GM08714 (cell line): ENCODE data around the gene HDAC4.
"Not testable (repeated sequence)": the region's sequence is repeated elsewhere in the genome, so short reads cannot be mapped to it uniquely, and the experiment has no call there.

Experiments used
- H3K4me3 ChIP-seq: fragments of 200-500 bp; sonication (Bioruptor generic); 2 replicates; pipeline ENCODE4 v1.5.1; 2014; ENCODE audit warnings: mild to moderate bottlenecking, low read length, inconsistent platforms
- ZNF274 ChIP-seq: IDR thresholded peaks from 2 replicates; pipeline ENCODE4 v1.6.1; 2012; ENCODE audit warnings: mild to moderate bottlenecking, low read depth, low read length

Gene HDAC4

GRCh38 chr2:239041062-239041461, 359.8 kb downstream of the HDAC4 start:
- no peak for TF ChIP-seq ZNF274
- H3K4me3 ChIP-seq, result no peak overlapping the region

DNA sequence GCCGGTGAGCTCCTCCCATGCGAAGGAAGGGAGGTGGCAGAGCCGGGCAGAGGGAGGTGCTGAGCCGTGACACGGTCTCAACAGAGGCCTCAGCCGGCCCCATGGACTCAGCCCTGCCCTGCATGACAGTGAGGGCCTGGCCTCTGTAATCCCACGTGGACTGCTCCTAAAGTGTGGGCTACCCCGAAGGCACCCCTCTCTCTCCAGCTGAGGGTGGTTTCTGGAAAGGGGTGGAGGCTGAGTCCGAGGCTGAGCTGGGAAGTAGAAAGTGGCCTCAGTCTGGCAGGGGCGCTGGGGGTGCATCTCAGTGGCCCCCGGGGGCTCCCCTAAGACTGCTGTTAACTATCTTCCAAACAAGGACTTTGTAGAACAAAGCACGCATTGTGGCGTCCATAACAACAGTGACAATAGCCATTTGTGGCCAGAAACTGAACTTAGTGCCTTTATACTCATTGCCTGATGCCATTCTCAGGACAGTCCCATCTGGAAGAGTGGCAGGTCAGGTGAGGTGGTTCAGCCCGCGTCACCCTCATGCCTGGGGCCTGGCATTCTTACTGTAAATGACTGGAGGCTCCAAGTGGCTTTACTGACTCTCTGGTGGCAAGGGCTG, 360.6 kb downstream of the HDAC4 start:
- H3K4me3 ChIP-seq, result no peak overlapping the region
- no peak for TF ChIP-seq ZNF274

DNA sequence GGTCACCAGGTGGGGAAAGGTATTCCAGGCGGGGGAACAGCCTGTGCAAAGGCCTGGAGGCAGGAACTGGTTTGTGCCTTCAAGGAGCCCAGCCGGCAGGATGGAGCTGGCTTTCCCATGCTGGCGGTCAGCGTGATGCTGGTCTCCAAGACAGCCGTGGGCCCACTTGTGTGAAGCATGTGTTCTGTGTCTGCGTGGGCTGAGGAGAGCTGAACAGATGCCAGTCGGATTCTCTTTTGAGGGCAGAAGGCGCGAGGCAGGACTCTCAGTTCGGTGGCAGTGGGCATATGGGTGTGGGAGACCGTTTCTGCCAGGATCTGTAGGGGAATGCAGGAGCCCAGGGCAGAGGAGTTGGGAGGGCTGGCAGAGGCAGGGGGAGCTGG, 361.4 kb downstream of the HDAC4 start:
- no peak overlapping the region for H3K4me3 ChIP-seq
- no peak for TF ChIP-seq ZNF274

GRCh38 chr2:239038773-239039478, 361.9 kb downstream of the HDAC4 start:
- no peak for TF ChIP-seq ZNF274
- H3K4me3 ChIP-seq, result no peak overlapping the region

GRCh38 chr2:239038284-239038683, 362.5 kb downstream of the HDAC4 start:
- H3K4me3 ChIP-seq, result not testable (repeated sequence)

DNA sequence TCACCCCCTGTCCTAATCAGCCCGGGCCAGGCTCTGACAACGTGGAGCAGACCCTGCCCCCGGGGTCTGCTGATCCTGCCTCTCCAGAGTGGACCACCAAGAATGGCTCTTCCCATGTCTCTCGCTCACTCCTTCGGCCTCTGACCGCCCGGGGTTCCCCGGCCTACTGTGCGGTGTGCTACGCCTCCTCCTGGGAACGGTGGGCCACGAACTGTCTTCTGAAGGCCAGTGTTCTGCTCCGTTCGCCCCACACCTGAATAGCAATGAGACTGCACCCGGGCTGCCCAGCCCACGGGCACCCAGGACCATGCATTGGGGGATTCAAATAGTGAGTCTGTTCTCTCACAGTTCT, 363.3 kb downstream of the HDAC4 start:
- no peak for TF ChIP-seq ZNF274
- H3K4me3 ChIP-seq, result no peak overlapping the region

DNA sequence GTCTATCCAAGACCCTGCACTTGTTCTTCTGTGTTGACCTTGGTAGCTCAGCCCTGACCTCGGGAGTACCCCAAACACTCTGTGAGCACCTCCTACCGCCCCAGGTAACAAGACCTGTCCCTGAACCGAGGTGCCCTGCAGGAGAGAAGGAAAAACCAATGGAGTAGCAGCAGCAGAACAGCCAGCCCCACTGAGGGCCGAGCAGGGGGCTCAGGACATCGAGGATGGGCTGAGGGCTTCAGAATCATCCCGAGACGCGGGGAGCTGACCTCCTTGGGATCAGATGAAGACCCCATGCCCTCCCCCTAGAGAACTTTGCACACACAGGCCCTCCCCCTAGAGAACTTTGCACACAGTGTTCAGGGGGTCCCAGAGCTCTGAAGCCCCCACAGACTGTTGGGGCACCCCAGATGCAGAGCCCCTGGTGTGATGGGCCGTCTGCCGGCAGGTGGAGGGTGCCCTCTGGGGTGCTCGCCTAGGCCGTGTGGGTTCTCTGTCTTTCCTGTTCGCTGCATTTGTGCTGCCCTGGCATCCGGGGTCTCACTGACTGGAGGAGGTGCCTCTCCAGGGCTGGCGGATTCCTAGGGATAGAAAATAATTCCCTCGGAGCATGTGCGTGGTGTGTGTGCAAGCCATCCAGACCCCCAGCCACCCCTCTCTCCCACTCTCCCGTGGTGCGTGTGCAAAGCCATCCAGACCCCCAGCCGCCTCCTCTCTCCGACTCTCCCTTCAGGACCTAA, 363.8 kb downstream of the HDAC4 start:
- no peak for TF ChIP-seq ZNF274
- no peak overlapping the region for H3K4me3 ChIP-seq

DNA sequence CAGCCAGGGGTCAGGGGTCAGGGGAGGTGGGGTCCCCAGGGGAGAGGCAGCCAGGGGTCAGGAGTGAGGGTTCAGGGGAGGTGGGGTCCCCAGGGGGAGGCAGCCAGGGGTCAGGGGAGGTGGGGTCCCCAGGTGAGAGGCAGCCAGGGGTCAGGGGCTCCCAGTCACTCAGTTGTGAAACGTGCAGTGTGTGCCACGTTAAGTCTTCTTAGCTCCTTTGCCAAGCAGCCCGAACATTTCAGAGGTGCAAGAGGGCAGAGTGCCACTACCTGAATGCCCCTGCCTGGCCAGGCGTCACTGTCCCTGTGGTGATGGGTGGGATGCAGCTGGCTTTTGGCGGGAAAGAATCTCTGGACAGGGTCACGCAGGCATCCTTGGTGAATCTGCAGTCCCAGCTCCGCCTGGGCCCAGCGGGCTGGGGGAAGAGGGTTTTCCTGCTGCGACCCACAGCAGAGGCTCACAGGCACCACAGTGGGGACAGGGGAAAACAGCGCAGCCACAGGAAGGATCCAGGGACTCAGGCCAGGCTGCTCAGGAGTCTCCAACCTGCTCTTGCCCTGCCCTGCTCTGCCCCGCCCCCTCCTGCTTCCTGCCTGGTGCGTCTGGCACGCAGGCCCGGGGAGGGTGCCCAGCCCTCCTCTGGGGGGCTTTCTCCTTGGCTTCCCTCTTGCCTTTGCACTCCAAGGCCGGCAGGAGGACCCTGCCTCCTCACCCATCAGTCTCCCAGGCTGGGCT, 364.7 kb downstream of the HDAC4 start:
- no peak for TF ChIP-seq ZNF274
- H3K4me3 ChIP-seq, result no peak overlapping the region

DNA sequence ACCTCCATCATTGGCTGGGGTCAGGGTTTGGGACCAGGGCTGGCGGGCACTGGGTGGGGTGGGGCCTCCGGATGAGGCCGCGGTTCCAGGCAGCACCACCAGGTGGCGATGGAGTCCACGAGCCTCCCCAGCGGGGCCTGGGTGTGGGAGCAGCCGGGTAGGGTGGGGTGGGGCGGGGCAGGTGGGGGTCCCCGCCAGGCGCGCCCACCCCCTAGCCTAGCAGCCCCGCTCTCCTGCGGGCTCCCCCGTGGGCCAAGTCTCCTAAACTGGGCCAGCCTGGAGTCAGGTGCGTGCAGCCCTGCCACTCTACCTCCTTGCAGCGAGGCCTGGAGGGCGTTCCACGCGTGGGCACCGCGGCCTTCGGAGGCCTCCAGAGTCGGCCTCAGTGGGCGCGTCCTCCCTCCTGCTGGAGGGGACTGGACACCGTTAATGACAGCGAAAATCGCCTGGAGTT, 365.4 kb downstream of the HDAC4 start:
- no peak overlapping the region for H3K4me3 ChIP-seq
- no peak for TF ChIP-seq ZNF274

- H3K4me3 ChIP-seq, result no peak overlapping the region
- TF ChIP-seq ZNF274, result no peak
Observed at GRCh38 chr2:239034561-239035341, 366.1 kb downstream of the HDAC4 start.

GRCh38 chr2:239033801-239034560, 366.8 kb downstream of the HDAC4 start:
- TF ChIP-seq ZNF274, result no peak
- H3K4me3 ChIP-seq, result no peak overlapping the region

- no peak for TF ChIP-seq ZNF274
Observed at GRCh38 chr2:239029958-239030357, 370.9 kb downstream of the HDAC4 start.

DNA sequence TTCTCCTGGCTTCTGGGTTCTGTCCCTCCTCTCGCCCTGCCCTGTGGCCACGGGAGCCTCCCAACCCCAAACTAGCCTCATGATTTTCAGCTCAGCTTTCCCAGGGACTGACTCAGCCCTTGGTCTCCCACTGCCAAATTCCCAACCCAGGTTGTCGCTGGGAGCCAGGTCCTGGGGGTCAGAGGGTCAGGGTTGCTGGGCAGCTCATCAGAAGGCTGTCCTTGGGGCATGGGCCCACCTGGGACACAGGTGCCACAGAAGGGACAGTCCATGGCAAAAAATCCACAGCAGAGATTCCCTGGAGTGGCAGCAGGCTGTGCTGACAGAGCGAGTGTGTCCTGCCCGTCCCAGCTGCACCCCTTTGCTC, 372.6 kb downstream of the HDAC4 start:
- no peak overlapping the region for H3K4me3 ChIP-seq
- no peak for TF ChIP-seq ZNF274

More at GRCh38 chr2:239029958-239030357, 370.9 kb downstream of the HDAC4 start:
- H3K4me3 ChIP-seq, result no peak overlapping the region
